Astrocyte of the cerebellum (primary cell): Measurements from ENCODE around the gene SIPA1L3.

ENCODE experiments used
- DNase-seq: peaks from one replicate; pipeline ENCODE4 v3.0.0-alpha.2; 2011; ENCODE audit warnings: low read depth
- H3K4me3 ChIP-seq: 2 replicates; pipeline ENCODE4 v1.5.1; 2011; ENCODE audit warnings: mild to moderate bottlenecking, low read depth, low read length, moderate library complexity
- in situ Hi-C: cut with HindIII; loops from 2 replicates; pipeline ENCODE4 v1.10.0; 2017; ENCODE audit warnings: low sequenced_read_pairs
- TF ChIP-seq, protein P1 (sequence below): IDR thresholded peaks from 2 replicates; pipeline ENCODE4 v1.5.1; 2012; ENCODE audit warnings: low read length, low read depth, moderate library complexity, mild to moderate bottlenecking; ENCODE audit errors: missing control alignments

SIPA1L3 gene

GRCh38 chr19:37932985-37933936, 26.3 kb downstream of the SIPA1L3 start:
- no peak overlapping the region for H3K4me3 ChIP-seq
- TF ChIP-seq, protein P1, sequence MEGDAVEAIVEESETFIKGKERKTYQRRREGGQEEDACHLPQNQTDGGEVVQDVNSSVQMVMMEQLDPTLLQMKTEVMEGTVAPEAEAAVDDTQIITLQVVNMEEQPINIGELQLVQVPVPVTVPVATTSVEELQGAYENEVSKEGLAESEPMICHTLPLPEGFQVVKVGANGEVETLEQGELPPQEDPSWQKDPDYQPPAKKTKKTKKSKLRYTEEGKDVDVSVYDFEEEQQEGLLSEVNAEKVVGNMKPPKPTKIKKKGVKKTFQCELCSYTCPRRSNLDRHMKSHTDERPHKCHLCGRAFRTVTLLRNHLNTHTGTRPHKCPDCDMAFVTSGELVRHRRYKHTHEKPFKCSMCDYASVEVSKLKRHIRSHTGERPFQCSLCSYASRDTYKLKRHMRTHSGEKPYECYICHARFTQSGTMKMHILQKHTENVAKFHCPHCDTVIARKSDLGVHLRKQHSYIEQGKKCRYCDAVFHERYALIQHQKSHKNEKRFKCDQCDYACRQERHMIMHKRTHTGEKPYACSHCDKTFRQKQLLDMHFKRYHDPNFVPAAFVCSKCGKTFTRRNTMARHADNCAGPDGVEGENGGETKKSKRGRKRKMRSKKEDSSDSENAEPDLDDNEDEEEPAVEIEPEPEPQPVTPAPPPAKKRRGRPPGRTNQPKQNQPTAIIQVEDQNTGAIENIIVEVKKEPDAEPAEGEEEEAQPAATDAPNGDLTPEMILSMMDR = no peak
- DNase-seq = no peak
- in situ Hi-C loops = no loop called here

DNA sequence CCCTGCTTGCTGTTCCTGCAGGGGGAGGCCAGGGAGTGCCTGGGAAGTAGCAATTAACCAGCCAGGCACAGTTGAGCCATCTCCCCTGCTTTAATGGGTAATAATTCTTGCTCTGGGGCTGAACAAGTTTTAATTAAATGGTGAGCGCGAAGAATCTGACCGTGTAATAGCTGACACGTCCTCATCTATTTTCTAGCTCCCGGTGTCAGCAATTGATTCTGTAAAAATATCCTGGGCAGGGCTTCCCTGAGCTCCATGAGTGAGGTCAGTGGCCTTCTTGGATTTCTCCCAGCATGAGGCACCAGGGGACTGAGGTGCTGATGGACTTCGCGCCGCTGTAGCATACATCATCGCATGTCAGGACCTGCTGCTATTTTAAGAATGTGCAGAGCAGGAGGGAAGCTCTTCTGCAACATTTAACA, 26.9 kb downstream of the SIPA1L3 start:
- TF ChIP-seq, protein P1 = no peak
- in situ Hi-C loops = no loop called here
- DNase-seq = peak; percentile 33
- H3K4me3 ChIP-seq = no peak overlapping the region

DNA sequence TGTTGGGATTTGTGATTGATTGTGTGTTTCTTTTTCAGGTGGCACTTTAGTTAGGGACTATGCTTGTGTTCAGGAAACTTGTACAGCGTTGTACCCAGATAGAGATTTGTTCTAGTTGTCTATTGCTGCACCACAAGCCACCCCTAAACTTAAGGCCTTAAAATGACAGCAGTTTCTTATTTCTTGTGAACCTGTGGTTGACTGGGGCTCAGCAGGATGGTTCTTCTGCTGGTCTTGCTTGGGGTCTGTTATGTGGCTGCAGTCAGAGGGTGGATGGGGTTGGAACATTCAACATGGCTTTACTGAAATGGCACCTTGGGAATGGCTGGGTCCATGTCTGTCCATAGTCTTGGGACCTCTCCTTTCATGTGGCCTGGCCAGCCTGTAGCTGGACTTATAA, 28.3 kb downstream of the SIPA1L3 start:
- in situ Hi-C loops = no loop called here
- TF ChIP-seq, protein P1 = no peak
- DNase-seq = no peak
- H3K4me3 ChIP-seq = no peak overlapping the region

DNA sequence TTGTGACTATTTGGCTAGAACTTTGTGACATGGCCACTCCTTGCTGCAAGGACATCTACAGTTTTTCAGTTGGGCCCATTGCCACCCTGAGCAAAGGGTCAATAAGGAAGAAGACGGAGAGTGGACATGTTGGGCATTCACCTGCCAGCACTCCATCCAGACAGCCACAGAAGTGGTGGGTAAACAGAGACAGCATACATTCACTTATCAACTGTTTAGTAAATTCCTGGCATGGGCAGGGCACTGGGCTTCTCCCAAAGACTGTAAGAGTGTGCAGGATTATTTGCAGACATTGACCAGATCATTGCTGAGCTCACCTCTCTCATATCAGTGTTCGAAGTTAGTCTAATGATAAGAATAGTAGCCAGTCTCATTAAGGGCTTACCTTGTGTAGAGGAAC, 29.2 kb downstream of the SIPA1L3 start:
- TF ChIP-seq, protein P1 = no peak
- no peak overlapping the region for H3K4me3 ChIP-seq
- in situ Hi-C loops = no loop called here
- no peak for DNase-seq

GRCh38 chr19:37936886-37937285, 29.9 kb downstream of the SIPA1L3 start:
- no peak overlapping the region for H3K4me3 ChIP-seq
- in situ Hi-C loops = no loop called here
- no peak for DNase-seq
- TF ChIP-seq, protein P1 = no peak

DNA sequence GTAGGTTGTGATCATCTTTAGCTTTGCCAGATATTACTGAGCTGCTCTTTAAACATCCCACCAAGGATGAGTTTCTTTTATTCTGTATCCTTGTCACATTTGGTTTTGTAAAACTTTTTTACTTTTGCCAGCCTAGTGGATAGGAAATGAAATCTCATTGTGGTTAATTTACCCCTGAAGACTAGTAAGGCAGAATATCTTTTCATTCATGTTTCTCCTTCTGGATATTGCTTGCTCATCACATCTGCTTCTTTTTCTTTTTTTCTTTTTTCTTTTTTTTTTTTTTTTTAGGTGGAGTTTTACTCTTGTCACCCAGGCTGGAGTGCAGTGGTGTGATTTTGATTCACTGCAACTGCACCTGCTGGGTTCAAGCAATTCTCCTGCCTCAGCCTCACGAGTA, 31.3 kb downstream of the SIPA1L3 start:
- no peak overlapping the region for H3K4me3 ChIP-seq
- in situ Hi-C loops = no loop called here
- TF ChIP-seq, protein P1 = no peak
- DNase-seq = no peak
